Ishikawa (cell line): Measurements from ENCODE around the gene ANKRD28.

Experiments
- CEBPB ChIP-seq: IDR thresholded peaks from 2 replicates; pipeline ENCODE4 v1.6.1; 2012
- CREB1 ChIP-seq: IDR thresholded peaks from 2 replicates; pipeline ENCODE4 v1.6.1; 2012; ENCODE audit warnings: low read depth
- EGR1 ChIP-seq: IDR thresholded peaks from 2 replicates; pipeline ENCODE4 v1.6.1; 2012
- EP300 ChIP-seq: IDR thresholded peaks from 2 replicates; pipeline ENCODE4 v1.6.1; 2012; ENCODE audit warnings: borderline replicate concordance
- FOXM1 ChIP-seq: IDR thresholded peaks from 2 replicates; pipeline ENCODE4 v1.6.1; 2012; ENCODE audit warnings: low read depth, borderline replicate concordance
- MAX ChIP-seq: IDR thresholded peaks from 2 replicates; pipeline ENCODE4 v1.6.1; 2012
- NFIC ChIP-seq: IDR thresholded peaks from 2 replicates; pipeline ENCODE4 v1.6.1; 2012
- RAD21 ChIP-seq: IDR thresholded peaks from 2 replicates; pipeline ENCODE4 v1.6.1; 2012; ENCODE audit warnings: low read depth
- REST ChIP-seq: IDR thresholded peaks from 2 replicates; pipeline ENCODE4 v1.6.1; 2012; ENCODE audit warnings: low read depth, mild to moderate bottlenecking
- TAF1 ChIP-seq: IDR thresholded peaks from 2 replicates; pipeline ENCODE4 v1.6.1; 2012; ENCODE audit warnings: low read depth, mild to moderate bottlenecking
- TCF12 ChIP-seq: IDR thresholded peaks from 2 replicates; pipeline ENCODE4 v1.6.1; 2012; ENCODE audit warnings: low read depth
- TEAD4 ChIP-seq: IDR thresholded peaks from 2 replicates; pipeline ENCODE4 v1.6.1; 2012
- USF1 ChIP-seq: IDR thresholded peaks from 2 replicates; pipeline ENCODE4 v1.6.1; 2012
- YY1 ChIP-seq: IDR thresholded peaks from 2 replicates; pipeline ENCODE4 v1.6.1; 2012; ENCODE audit warnings: low read depth
- ZBTB7A ChIP-seq: IDR thresholded peaks from 2 replicates; pipeline ENCODE4 v1.6.1; 2012; ENCODE audit warnings: low read depth

The ANKRD28 gene

GRCh38 chr3:15726043-15726442 lies 71.7 kb downstream of the ANKRD28 start:
- no peak for TF ChIP-seq EGR1
- TF ChIP-seq TCF12 = no peak
- TF ChIP-seq NFIC = no peak
- TF ChIP-seq RAD21 = no peak
- TF ChIP-seq CEBPB = no peak
- no peak for TF ChIP-seq YY1
- TF ChIP-seq REST = no peak
- TF ChIP-seq MAX = no peak
- no peak for TF ChIP-seq TAF1
- no peak for TF ChIP-seq CREB1
- no peak for TF ChIP-seq EP300
- TF ChIP-seq ZBTB7A = no peak
- no peak for TF ChIP-seq FOXM1
- TF ChIP-seq TEAD4 = no peak
- no peak for TF ChIP-seq USF1

DNA sequence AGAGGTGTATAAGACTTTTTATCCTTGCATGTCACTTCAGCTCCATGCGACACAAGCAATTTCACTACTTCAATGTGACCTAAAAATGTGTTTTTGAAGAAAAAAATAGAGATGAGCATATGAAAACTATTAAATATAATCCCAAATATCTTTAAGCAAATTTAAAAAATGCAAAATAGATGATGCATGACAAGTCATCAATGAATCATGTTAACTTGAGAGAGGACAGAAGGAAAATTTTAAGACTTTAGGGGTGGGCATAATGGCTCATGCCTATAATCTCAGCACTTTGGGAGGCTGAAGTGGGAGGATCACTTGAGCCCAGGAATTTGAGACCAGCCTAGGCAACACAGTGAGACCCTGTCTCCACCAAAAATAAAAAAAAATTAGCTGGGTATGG lies 73.3 kb downstream of the ANKRD28 start:
- no peak for TF ChIP-seq USF1
- TF ChIP-seq MAX = no peak
- TF ChIP-seq ZBTB7A = no peak
- no peak for TF ChIP-seq YY1
- TF ChIP-seq CEBPB = no peak
- no peak for TF ChIP-seq NFIC
- TF ChIP-seq TAF1 = no peak
- no peak for TF ChIP-seq REST

DNA sequence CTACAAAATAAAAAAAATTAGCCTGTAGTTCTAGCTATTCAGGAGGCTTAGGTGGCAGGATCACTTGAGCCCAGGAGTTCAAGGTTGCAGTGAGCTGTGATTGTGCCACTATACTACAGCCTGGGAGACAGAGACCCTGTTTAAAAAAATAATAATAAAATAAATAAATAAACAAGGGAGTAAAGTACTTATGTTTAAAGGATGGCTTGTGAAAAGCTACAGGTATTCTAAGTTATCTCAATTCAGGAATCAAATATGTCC lies 74.2 kb downstream of the ANKRD28 start:
- TF ChIP-seq REST (no peak), FOXM1 (no peak), RAD21 (no peak), TEAD4 (no peak), EP300 (no peak), ZBTB7A (no peak), CEBPB (no peak), CREB1 (no peak), YY1 (no peak), TCF12 (no peak), USF1 (no peak), NFIC (no peak), MAX (no peak), EGR1 (no peak), TAF1 (no peak)

DNA sequence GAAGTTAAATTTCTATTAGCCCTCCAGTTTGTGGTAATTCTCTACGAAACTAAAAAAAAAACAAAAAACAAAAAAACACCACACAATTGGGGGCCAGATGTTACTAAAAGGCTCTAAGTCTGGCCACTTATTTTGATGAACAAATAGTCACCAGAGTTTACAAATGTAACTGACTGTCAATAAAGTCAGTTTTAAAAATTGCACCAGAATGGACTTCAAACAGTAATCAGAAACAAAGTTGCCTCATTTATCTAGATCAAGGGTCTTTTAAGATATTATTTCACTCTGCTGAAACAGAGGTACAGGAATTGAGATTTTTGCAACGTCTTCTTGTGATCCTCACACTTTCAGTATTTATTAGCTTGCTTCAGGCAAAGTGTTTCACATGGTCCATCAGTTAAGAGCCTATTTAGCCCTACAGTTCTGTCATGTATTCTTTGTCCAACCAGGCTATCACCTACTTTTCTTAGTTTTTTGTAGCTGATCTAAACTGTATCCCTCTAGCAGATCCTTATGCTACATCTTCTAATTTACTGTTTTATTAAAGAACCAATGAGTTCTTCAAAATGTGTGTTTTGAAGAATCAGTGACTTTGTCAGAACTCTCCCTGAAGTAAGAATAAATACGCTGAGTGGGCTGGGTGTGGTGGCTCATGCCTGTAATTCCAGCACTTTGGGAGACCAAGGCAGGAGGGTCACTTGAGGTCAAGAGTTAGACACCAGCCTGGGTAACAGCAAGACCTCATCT lies 74.7 kb downstream of the ANKRD28 start:
- TF ChIP-seq TEAD4 (no peak), CEBPB (no peak), YY1 (no peak), EP300 (no peak), EGR1 (no peak), NFIC (no peak), TCF12 (no peak), USF1 (no peak), FOXM1 (no peak), CREB1 (no peak), TAF1 (no peak), REST (no peak), ZBTB7A (no peak), RAD21 (no peak), MAX (no peak)
